ENCODE data around the gene COL11A2. TPM values are rescaled to one million over a fixed set of nuclear protein-coding genes. Genes with fewer than 3 reads are reported as not detected.

COL11A2 gene
- total and polyA plus RNA-seq, 12 donors = 0.05 to 7.2 (median 0.44) TPM

DNA sequence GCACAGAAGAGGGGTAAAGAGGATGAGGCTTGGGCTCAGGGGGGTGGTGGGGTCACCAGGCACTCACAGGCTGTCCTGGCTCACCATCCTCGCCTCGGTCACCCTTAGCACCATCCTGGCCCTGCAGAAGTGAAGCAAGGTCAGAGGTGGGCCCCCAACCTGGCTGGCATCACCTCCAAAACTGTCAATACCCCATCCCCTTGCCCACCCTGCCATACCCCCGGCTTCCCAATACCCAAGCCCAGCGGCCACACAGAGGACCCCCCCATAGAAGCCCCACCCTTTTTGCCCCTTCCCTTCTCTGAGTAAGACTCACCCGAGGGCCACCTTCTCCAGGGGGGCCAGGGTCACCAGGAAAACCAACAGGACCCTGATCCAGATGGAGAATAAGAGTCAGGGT is 23.6 kb downstream of the COL11A2 start:
- no peaks in the 10 kb centered on the region for H3K4me1 ChIP-seq (replicated peaks in 1 of 2)
- no peak for TF ChIP-seq POLR2A (IDR thresholded peaks at IDR 0.05)
- TF ChIP-seq CTCF (IDR thresholded peaks at IDR 0.05) = no peak
- H3K4me3 ChIP-seq = no peak overlapping the region
- intact Hi-C loops (cut with DNase I) = no loop called here
- no peaks in the 10 kb centered on the region for H3K27me3 ChIP-seq
- H3K9me3 ChIP-seq (replicated peaks in 1 of 3) = no peaks in the 10 kb centered on the region
- no peak overlapping the region for H3K27ac ChIP-seq
- H3K36me3 ChIP-seq (replicated peaks in 1 of 2) = no peaks in the 10 kb centered on the region
- no peak for DNase-seq
- WGBS, 4 donors = 68 to 89% (median 80%) methylated on average over 5 of the region's 5 CpGs

DNA sequence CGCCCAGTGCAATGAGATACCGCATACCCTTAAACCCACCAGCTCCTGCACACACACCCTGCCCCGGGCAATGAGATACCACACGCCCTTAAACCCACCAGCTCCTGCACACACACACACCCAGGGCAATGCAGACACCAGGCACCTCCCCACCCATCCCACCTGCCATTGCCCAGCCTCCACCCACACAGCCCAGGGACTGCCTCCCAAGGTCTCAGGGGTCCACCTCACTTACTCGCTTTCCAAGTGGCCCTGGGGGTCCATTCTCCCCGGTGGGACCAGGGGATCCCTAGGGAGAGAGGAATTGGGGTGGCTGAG is 24.0 kb downstream of the COL11A2 start:
- TF ChIP-seq CTCF (IDR thresholded peaks at IDR 0.05) = no peak
- no peak for TF ChIP-seq POLR2A (IDR thresholded peaks at IDR 0.05)
- WGBS, 4 donors = 71 to 75% (median 74%) methylated on average over 5 to 6 of the region's 6 CpGs
- intact Hi-C loops (cut with DNase I) = no loop called here
- Histone ChIP-seq H3K36me3 (replicated peaks in 1 of 2) (no peaks in the 10 kb centered on the region), H3K27ac (no peak overlapping the region), H3K4me3 (no peak overlapping the region), H3K27me3 (no peaks in the 10 kb centered on the region), H3K9me3 (replicated peaks in 1 of 3) (no peaks in the 10 kb centered on the region), H3K4me1 (replicated peaks in 1 of 2) (no peaks in the 10 kb centered on the region)
- DNase-seq = no peak

- Histone ChIP-seq H3K27me3 (no peaks in the 10 kb centered on the region), H3K4me3 (no peak overlapping the region), H3K36me3 (replicated peaks in 1 of 2) (no peaks in the 10 kb centered on the region), H3K9me3 (replicated peaks in 1 of 3) (no peaks in the 10 kb centered on the region), H3K4me1 (replicated peaks in 1 of 2) (no peaks in the 10 kb centered on the region), H3K27ac (no peak overlapping the region)
- intact Hi-C loops (cut with DNase I) = no loop called here
- 86 to 92% (median 88%) methylated on average over 15 to 19 of the region's 19 CpGs for WGBS, 4 donors
- TF ChIP-seq POLR2A (IDR thresholded peaks at IDR 0.05) (no peak), CTCF (IDR thresholded peaks at IDR 0.05) (no peak)
- DNase-seq = no peak
These were observed 24.6 kb downstream of the COL11A2 start for GRCh38 chr6:33167374-33168283.

GRCh38 chr6:33166811-33167210 is 25.5 kb downstream of the COL11A2 start:
- TF ChIP-seq CTCF (IDR thresholded peaks at IDR 0.05) (no peak), POLR2A (IDR thresholded peaks at IDR 0.05) (no peak)
- no peak overlapping the region for H3K4me3 ChIP-seq
- H3K4me1 ChIP-seq (replicated peaks in 1 of 2) = peaks cover 0 to 2% of the 10 kb centered on the region in 2 donors
- WGBS, 4 donors = 71 to 88% (median 86%) methylated on average over 3 to 7 of the region's 7 CpGs
- no peaks in the 10 kb centered on the region for H3K36me3 ChIP-seq (replicated peaks in 1 of 2)
- no peak for DNase-seq
- no peak overlapping the region for H3K27ac ChIP-seq
- H3K9me3 ChIP-seq (replicated peaks in 1 of 3) = no peaks in the 10 kb centered on the region
- intact Hi-C loops (cut with DNase I) = no loop called here
- H3K27me3 ChIP-seq = no peaks in the 10 kb centered on the region
